HCT116 (cell line): ENCODE measurements around the gene SMG6. TPM values are rescaled to one million over a fixed set of nuclear protein-coding genes. Genes with fewer than 3 reads are reported as not detected.

Experiments used
- ATAC-seq: fragments of 200-7000 bp; cut with Tn5 transposase; 2 replicates; pipeline ENCODE4 v1.9.1; 2020; ENCODE audit warnings: mild to moderate bottlenecking, moderate library complexity
- BruUV-seq: library from RNA; stranded (reverse); fragments of 400-500 nt; replicated peaks from 2 replicates; lab custom pipeline; 2021; lab: Mats Ljungman, UMichigan
- CTCF ChIA-PET: fragments of 300-600 bp; sonication (Branson Sonifier 250); formaldehyde crosslinking; loops from one replicate; lab custom pipeline; 2021; ENCODE audit warnings: antibody characterized with exemption; lab: Charles Lee
- POLR2A ChIA-PET: fragments of 300-600, 350-600 bp; sonication (Branson Sonifier 250); formaldehyde crosslinking; loops from one replicate; lab custom pipeline; 2021; ENCODE audit warnings: antibody characterized with exemption; lab: Charles Lee
- RAD21 ChIA-PET, 2 experiments: fragments of 300-600 bp; sonication (Branson Sonifier 250); formaldehyde crosslinking; loops; one replicate each; lab custom pipeline; 2023; ENCODE audit warnings: low total read pairs in 2 of 2; ENCODE audit not compliant: uncharacterized antibody in 2 of 2, unreplicated experiment in 2 of 2, low non-redundant PET in 1 of 2; lab: Charles Lee
- DNase-seq: peaks from one replicate; pipeline ENCODE4 v3.0.0-alpha.2; 2010; ENCODE audit warnings: low read depth, low spot score
- H2AFZ ChIP-seq: fragments of 200-600 bp; shearing (Covaris generic), sonication (generic); 2 replicates; pipeline ENCODE4 v1.6.1; 2017; ENCODE audit warnings: low read depth, mixed run types, mixed read lengths, antibody characterized with exemption, low read length; ENCODE audit not compliant: poor library complexity, severe bottlenecking
- H3K27ac ChIP-seq: 2 replicates; pipeline ENCODE4 v1.5.1; 2012; ENCODE audit warnings: low read depth, low read length
- H3K27me3 ChIP-seq: fragments of 200-600 bp; sonication (generic); 2 replicates; pipeline ENCODE4 v1.6.1; 2016; ENCODE audit warnings: mixed run types, low read length, mixed read lengths; ENCODE audit not compliant: insufficient read depth
- H3K36me3 ChIP-seq, 2 experiments: fragments of 200-500 bp in 1 of 2; fragments of 200-600 bp in 1 of 2; sonication (Bioruptor generic) in 1 of 2; sonication (generic) in 1 of 2; 2 replicates each; pipeline versions ENCODE4 v1.5.1 to v1.6.1; 2014 to 2016; ENCODE audit warnings: low read length in 2 of 2, inconsistent platforms in 1 of 2, mixed read lengths in 1 of 2, mixed run types in 1 of 2; ENCODE audit not compliant: insufficient read depth in 2 of 2, control insufficient read depth in 1 of 2
- H3K4me1 ChIP-seq, 2 experiments: fragments of 200-600 bp in 1 of 2; sonication (generic) in 1 of 2; 2 replicates each; pipeline versions ENCODE4 v1.5.1 to v1.6.1; 2012 to 2017; ENCODE audit warnings: low read length in 2 of 2, inconsistent platforms in 1 of 2, mild to moderate bottlenecking in 1 of 2, mixed read lengths in 1 of 2, mixed run types in 1 of 2, moderate library complexity in 1 of 2; ENCODE audit not compliant: insufficient read depth in 2 of 2, control insufficient read depth in 1 of 2
- H3K4me2 ChIP-seq: fragments of 200-600 bp; sonication (generic); 2 replicates; pipeline ENCODE4 v1.6.1; 2017; ENCODE audit warnings: mixed run types, low read length, mixed read lengths
- H3K4me3 ChIP-seq, 2 experiments: fragments of 200-600 bp in 1 of 2; sonication (generic) in 1 of 2; replicated peaks in 1 of 2; 2 replicates each; pipeline ENCODE4 v1.5.1; 2011 to 2016; ENCODE audit warnings: low read length in 2 of 2, control low read depth in 1 of 2, low read depth in 1 of 2, mild to moderate bottlenecking in 1 of 2, mixed read lengths in 1 of 2, mixed run types in 1 of 2
- H3K79me2 ChIP-seq: fragments of 200-600 bp; sonication (generic); 2 replicates; pipeline ENCODE4 v1.6.1; 2017; ENCODE audit warnings: mild to moderate bottlenecking, mixed run types, low read length, moderate library complexity, mixed read lengths; ENCODE audit not compliant: insufficient read depth
- H3K9ac ChIP-seq: fragments of 200-600 bp; sonication (generic); 2 replicates; pipeline ENCODE4 v1.6.1; 2016; ENCODE audit warnings: low read length, mixed read lengths
- H3K9me2 ChIP-seq: fragments of 200-600 bp; sonication (generic), shearing (Covaris generic); 2 replicates; pipeline ENCODE4 v1.6.1; 2017; ENCODE audit warnings: mixed run types, mild to moderate bottlenecking, moderate library complexity; ENCODE audit not compliant: insufficient read depth
- H3K9me3 ChIP-seq, 2 experiments: fragments of 200-500 bp in 1 of 2; fragments of 200-600 bp in 1 of 2; sonication (Bioruptor generic) in 1 of 2; sonication (generic) in 1 of 2; 2 replicates each; pipeline ENCODE4 v1.6.1; 2014 to 2017; ENCODE audit warnings: low read length in 2 of 2, mixed read lengths in 2 of 2, inconsistent platforms in 1 of 2, low read depth in 1 of 2, mild to moderate bottlenecking in 1 of 2, mixed run types in 1 of 2, moderate library complexity in 1 of 2; ENCODE audit not compliant: control insufficient read depth in 1 of 2, insufficient read depth in 1 of 2
- H4K20me1 ChIP-seq: fragments of 200-600 bp; sonication (generic), shearing (Covaris generic); 2 replicates; pipeline ENCODE4 v1.6.1; 2017; ENCODE audit warnings: mixed run types, mild to moderate bottlenecking, moderate library complexity; ENCODE audit not compliant: insufficient read depth
- CEBPB ChIP-seq: IDR thresholded peaks from 2 replicates; pipeline ENCODE4 v1.6.1; 2012; ENCODE audit warnings: low read depth
- EZH2 ChIP-seq: fragments of 200-600 bp; sonication (generic); IDR thresholded peaks from 2 replicates; pipeline ENCODE4 v1.6.1; 2017; ENCODE audit warnings: antibody characterized with exemption, mixed run types
- EZH2phosphoT487 ChIP-seq: fragments of 200-600 bp; IDR thresholded peaks from 2 replicates; pipeline ENCODE4 v1.6.1; 2018; ENCODE audit warnings: antibody characterized with exemption, borderline replicate concordance
- POLR2A ChIP-seq: IDR thresholded peaks from 2 replicates; pipeline ENCODE4 v1.7.0; 2011; ENCODE audit warnings: borderline replicate concordance; ENCODE audit not compliant: insufficient read depth, insufficient read length; ENCODE audit errors: extremely low read depth
- RAD21 ChIP-seq: IDR thresholded peaks from 2 replicates; pipeline ENCODE4 v1.6.1; 2012; ENCODE audit warnings: low read depth, mild to moderate bottlenecking
- SIN3A ChIP-seq: IDR thresholded peaks from 2 replicates; pipeline ENCODE4 v1.6.1; 2012; ENCODE audit warnings: low read depth
- SP1 ChIP-seq: IDR thresholded peaks from 2 replicates; pipeline ENCODE4 v1.6.1; 2012; ENCODE audit warnings: low read depth
- SRF ChIP-seq: IDR thresholded peaks from 2 replicates; pipeline ENCODE4 v1.6.1; 2012; ENCODE audit warnings: low read depth
- TCF7L2 ChIP-seq: IDR thresholded peaks from 2 replicates; pipeline ENCODE4 v1.7.0; 2011; ENCODE audit warnings: borderline replicate concordance, inconsistent platforms; ENCODE audit not compliant: insufficient read depth, insufficient read length; ENCODE audit errors: extremely low read depth
- ZFX ChIP-seq: fragments of 450-650 bp; IDR thresholded peaks from 2 replicates; pipeline ENCODE4 v1.6.1; 2017
- ZNF274 ChIP-seq: fragments of 200-500 bp; sonication (Bioruptor generic); IDR thresholded peaks from 2 replicates; pipeline ENCODE4 v1.6.1; 2014; ENCODE audit warnings: mild to moderate bottlenecking, low read depth, low read length, inconsistent platforms
- intact Hi-C: fragments of 100-400 bp; cut with micrococcal nuclease; formaldehyde crosslinking; loops from 2 replicates; pipeline ENCODE4 v1.10.0; 2022
- total RNA-seq: library from RNA; stranded (reverse); gene quantifications from one replicate; pipeline ENCODE4 v1.2.1, GENCODE V29; 2021; ENCODE audit not compliant: unreplicated experiment
- TF ChIP-seq, protein P1 (sequence below): IDR thresholded peaks from 2 replicates; pipeline ENCODE4 v1.6.1; 2012; ENCODE audit warnings: low read depth
- TF ChIP-seq, protein P2 (sequence below): IDR thresholded peaks from 2 replicates; pipeline ENCODE4 v1.6.1; 2012

The SMG6 gene
- total RNA-seq, 1 experiment from 2014 or later: 23.1 TPM

DNA sequence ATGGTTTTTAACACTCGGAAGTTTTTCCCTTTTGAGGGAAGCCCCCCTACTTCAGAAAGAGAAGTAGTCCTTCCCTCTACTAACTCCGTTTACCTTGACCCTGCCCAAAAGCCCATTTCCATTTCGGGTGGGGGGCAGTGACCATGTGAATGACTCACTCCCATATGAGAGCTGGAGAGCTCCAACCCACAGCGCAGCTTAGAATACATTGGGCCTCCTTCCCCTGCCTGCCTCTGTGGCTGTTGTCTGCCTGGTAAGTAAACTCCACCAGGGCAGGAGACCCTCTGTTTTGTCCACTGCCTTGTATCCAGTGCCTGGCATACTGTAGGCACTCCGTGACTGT, 34.7 kb upstream of the SMG6 start:
- no TSS peak for BruUV-seq
- ChIA-PET RAD21 (no interaction called here), POLR2A (interaction anchor here (1.1 to 1.3 kb wide), 3 partner anchors 10 to 56 kb away, joined by 4 to 7 read pairs (median 5); no protein-coding TSS in a partner anchor), CTCF (interaction anchor here (0.7 to 1.5 kb wide), 4 partner anchors 9 to 78 kb away, joined by 3 to 14 read pairs (median 4); no protein-coding TSS in a partner anchor)
- peak overlapping the region; percentile 61 for H2AFZ ChIP-seq
- ATAC-seq: peak; percentile 9; the same call in 1 of the 2 replicates
- peaks cover 3 to 34% of the 10 kb centered on the region in 2 experiments for H3K4me1 ChIP-seq
- no peaks in the 10 kb centered on the region for H3K9me2 ChIP-seq
- H3K79me2 ChIP-seq: peaks cover 52% of the 10 kb centered on the region
- H3K9ac ChIP-seq: peak overlapping the region; percentile 94
- no peaks in the 10 kb centered on the region for H3K27me3 ChIP-seq
- peak overlapping the region; percentile 86 for H3K27ac ChIP-seq
- no peaks in the 10 kb centered on the region for H3K9me3 ChIP-seq
- peak overlapping the region; percentile 82 to 99 for H3K4me3 ChIP-seq
- intact Hi-C loops: loop anchor here (5.0 kb wide), 1 partner anchor 69 kb away; no protein-coding TSS in a partner anchor
- H3K36me3 ChIP-seq: peaks cover 14 to 32% of the 10 kb centered on the region in 2 experiments
- TF ChIP-seq EZH2 (no peak), SIN3A (no peak), ZFX (no peak), SRF (no peak), EZH2phosphoT487 (no peak), TCF7L2 (no peak), ZNF274 (no peak), RAD21 (no peak), POLR2A (no peak), SP1 (no peak), CEBPB (no peak)
- TF ChIP-seq, protein P1, sequence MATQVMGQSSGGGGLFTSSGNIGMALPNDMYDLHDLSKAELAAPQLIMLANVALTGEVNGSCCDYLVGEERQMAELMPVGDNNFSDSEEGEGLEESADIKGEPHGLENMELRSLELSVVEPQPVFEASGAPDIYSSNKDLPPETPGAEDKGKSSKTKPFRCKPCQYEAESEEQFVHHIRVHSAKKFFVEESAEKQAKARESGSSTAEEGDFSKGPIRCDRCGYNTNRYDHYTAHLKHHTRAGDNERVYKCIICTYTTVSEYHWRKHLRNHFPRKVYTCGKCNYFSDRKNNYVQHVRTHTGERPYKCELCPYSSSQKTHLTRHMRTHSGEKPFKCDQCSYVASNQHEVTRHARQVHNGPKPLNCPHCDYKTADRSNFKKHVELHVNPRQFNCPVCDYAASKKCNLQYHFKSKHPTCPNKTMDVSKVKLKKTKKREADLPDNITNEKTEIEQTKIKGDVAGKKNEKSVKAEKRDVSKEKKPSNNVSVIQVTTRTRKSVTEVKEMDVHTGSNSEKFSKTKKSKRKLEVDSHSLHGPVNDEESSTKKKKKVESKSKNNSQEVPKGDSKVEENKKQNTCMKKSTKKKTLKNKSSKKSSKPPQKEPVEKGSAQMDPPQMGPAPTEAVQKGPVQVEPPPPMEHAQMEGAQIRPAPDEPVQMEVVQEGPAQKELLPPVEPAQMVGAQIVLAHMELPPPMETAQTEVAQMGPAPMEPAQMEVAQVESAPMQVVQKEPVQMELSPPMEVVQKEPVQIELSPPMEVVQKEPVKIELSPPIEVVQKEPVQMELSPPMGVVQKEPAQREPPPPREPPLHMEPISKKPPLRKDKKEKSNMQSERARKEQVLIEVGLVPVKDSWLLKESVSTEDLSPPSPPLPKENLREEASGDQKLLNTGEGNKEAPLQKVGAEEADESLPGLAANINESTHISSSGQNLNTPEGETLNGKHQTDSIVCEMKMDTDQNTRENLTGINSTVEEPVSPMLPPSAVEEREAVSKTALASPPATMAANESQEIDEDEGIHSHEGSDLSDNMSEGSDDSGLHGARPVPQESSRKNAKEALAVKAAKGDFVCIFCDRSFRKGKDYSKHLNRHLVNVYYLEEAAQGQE: no peak
- TF ChIP-seq, protein P2, sequence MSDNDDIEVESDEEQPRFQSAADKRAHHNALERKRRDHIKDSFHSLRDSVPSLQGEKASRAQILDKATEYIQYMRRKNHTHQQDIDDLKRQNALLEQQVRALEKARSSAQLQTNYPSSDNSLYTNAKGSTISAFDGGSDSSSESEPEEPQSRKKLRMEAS: no peak
- H3K4me2 ChIP-seq: peak overlapping the region; percentile 95
- DNase-seq: no peak
- peaks cover 13% of the 10 kb centered on the region; the same call in 1 of the 2 replicates for H4K20me1 ChIP-seq
